AG09309 (cell line): ENCODE measurements around the gene RNF223.

Source experiments
- DNase-seq: peaks from one replicate; pipeline ENCODE4 v3.0.0-alpha.2; 2010; ENCODE audit warnings: low read depth
- H3K4me3 ChIP-seq: 2 replicates; pipeline ENCODE4 v1.5.1; 2011; ENCODE audit warnings: mild to moderate bottlenecking, low read depth, low read length, moderate library complexity; ENCODE audit not compliant: control insufficient read depth
- TF ChIP-seq, protein P1 (sequence below): IDR thresholded peaks from 2 replicates; pipeline ENCODE4 v1.5.1; 2011; ENCODE audit warnings: mild to moderate bottlenecking, low read depth, low read length, inconsistent platforms; ENCODE audit not compliant: insufficient read depth, control insufficient read depth; ENCODE audit errors: missing control alignments

Gene RNF223

DNA sequence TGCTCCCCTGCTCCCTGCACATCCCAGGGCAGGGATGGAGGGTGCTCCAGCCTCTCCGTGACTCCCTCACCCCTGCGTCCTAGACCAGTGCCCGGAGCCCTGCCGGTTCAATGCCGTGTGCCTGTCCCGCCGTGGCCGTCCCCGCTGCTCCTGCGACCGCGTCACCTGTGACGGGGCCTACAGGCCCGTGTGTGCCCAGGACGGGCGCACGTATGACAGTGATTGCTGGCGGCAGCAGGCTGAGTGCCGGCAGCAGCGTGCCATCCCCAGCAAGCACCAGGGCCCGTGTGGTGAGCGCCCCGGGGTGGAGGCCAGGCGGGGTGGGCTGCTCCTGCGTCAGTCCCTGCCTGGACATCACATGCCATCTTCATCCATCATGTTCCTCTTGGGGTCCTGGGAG, 32.2 kb downstream of the RNF223 start:
- H3K4me3 ChIP-seq: no peak overlapping the region
- TF ChIP-seq, protein P1, sequence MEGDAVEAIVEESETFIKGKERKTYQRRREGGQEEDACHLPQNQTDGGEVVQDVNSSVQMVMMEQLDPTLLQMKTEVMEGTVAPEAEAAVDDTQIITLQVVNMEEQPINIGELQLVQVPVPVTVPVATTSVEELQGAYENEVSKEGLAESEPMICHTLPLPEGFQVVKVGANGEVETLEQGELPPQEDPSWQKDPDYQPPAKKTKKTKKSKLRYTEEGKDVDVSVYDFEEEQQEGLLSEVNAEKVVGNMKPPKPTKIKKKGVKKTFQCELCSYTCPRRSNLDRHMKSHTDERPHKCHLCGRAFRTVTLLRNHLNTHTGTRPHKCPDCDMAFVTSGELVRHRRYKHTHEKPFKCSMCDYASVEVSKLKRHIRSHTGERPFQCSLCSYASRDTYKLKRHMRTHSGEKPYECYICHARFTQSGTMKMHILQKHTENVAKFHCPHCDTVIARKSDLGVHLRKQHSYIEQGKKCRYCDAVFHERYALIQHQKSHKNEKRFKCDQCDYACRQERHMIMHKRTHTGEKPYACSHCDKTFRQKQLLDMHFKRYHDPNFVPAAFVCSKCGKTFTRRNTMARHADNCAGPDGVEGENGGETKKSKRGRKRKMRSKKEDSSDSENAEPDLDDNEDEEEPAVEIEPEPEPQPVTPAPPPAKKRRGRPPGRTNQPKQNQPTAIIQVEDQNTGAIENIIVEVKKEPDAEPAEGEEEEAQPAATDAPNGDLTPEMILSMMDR: no peak
- DNase-seq: no peak

DNA sequence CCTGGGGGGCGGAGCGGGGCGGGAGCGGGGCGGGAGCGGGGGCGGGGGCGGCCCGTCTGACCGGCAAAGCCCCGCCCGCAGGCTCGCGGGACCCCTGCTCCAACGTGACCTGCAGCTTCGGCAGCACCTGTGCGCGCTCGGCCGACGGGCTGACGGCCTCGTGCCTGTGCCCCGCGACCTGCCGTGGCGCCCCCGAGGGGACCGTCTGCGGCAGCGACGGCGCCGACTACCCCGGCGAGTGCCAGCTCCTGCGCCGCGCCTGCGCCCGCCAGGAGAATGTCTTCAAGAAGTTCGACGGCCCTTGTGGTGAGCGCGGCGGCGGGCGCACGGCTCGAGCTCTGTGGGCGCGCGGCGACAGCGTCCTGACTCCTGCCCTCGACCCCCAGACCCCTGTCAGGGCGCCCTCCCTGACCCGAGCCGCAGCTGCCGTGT, 33.0 kb downstream of the RNF223 start:
- H3K4me3 ChIP-seq: no peak overlapping the region
- TF ChIP-seq, protein P1: no peak
- DNase-seq: no peak

DNA sequence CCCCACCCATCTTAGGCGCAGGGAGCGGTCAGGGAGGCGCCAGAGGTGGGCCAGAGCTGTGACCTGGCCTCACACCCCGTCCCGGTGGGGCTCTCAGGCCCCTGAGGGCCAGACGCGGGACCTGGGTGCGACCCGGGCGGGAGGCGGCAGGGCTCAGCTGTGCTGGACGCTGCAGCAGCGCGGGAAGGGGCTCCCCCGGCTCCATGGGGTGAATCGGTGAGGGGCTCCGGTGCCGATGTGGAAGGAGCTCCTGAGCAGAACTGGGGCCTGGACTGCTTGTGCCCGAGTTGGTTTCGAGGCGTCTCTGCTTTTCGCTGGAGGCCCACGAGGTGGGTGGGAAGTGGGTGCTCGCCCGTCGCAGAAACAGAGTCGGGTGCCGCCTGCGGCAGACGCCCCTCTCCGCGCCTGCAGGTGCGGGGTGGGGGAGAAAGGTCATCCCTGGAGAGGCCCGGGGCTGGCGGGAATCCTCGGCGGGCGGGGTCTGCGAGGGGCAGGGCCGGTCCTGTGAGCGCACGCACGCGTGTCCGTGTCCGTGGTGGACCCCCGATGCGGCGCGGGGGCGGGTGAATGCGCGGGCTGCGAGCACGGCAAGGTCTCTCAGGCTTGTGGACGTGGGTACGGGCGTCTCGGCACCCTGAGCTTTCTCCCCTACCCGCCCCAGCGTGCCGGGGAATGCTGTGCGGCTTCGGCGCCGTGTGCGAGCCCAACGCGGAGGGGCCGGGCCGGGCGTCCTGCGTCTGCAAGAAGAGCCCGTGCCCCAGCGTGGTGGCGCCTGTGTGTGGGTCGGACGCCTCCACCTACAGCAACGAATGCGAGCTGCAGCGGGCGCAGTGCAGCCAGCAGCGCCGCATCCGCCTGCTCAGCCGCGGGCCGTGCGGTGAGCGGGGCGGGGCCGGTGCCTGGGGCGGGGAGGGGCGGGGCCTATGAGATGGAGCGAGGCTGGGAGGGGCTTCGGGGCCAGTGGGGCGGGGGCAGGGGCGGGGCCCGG, 33.8 kb downstream of the RNF223 start:
- peak; percentile 28 for DNase-seq
- TF ChIP-seq, protein P1: no peak
- peak overlapping the region; percentile 40 for H3K4me3 ChIP-seq

DNA sequence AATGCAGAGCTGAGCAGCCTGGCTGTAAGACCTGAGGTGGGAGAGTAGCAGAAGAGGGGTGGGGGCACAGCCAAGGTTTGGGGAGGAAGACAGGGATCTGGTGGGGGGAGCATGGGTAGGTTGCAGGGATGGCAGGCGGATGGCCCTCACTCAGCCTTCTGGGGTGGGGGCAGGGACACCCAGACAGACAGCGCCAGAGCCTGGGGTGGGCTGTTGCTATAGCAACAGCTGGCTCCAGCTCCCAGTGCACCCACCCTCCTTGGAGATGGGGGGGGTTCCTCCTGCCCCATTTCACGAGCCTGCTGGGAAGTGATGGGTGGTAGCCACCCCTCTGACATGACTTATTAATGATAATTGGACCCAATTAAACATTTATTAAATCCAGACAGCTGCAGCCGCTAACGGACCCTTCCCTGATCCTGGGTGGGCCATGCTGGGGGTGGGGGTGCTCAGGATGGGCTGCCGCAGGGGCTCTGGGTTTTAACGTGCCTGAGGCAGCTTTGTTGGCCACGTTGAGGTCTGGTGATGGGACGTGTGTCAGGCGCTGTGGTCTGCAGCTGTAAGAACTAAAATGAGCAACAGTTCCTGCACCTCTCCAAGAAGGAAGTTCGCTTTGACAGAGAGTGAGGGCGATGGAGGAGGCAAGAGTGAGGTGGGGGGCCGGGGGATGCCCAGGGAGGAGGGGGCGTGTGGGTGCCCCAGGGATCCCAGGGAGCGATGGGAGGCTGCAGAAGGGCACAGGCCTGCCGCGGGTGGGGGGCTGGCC, 34.8 kb downstream of the RNF223 start:
- DNase-seq: no peak
- no peak overlapping the region for H3K4me3 ChIP-seq
- TF ChIP-seq, protein P1: no peak

DNA sequence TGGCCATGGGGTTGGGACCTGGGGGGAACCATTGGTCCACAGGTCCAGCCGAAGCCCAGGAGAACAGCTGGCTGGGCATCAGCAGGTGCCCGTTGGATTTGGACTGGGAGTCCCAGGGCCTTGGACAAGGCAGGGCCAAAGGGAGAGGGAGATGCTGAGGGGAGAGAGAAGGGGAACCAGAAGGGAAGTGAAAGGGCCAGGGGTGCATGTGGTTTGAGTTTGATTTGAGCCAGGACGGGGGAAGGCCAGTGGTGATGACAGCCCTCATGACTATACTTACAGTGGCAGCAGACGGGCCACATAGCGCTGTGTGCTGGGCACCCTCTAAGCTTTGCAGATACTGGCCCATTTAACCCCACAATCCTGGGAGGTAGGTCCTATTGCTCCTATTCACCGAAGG, 35.4 kb downstream of the RNF223 start:
- TF ChIP-seq, protein P1: no peak
- H3K4me3 ChIP-seq: no peak overlapping the region
- no peak for DNase-seq

DNA sequence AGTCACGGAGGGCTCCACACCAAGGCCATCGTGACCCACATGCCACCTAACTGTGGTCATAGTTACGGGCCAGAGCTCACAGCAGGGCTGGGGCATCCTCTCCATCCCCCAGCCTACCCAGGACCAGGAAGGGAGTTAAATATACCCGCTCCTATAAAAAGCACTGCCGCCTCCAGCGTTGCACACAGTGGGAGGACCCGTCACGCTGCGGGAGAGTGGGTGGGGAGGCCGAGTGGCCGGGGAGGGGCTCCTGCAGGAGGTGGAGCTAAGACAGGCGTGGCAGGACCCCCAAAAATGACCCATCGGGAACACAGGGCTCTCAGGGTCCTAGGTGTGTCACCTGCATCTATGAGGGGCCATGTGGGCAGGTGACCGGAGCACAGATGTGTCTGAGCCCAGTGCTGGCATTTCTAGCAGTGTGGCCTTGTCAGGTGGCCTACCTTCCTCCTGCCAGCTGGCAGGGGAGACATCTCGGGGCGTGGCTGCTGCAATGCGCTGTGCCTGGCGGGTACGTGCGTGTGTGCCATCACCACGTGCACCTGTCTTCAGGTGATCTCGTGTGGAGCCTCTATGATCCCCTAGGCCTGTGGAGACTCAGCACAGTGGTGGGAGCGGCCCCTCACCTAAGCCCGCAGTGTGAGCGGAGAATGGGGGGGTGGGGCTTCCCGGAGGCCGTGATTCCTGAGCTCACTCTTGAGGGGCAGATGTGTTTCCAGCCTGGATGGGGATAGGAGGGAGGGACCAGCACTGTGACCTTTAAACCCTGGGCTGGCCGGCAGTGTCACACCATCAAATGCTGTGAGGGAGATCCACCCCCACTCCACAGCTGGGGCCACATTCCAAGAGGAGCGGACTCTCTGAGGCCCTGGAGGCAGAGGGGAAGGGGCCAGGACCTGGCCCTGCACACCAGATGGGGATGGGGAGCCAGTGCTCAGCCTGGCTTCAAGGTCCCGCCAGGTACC, 36.5 kb downstream of the RNF223 start:
- H3K4me3 ChIP-seq: no peak overlapping the region
- TF ChIP-seq, protein P1: no peak
- no peak for DNase-seq
